IPS-NIHi7 (cell line): ENCODE data around the gene SCO2.
"Not testable (repeated sequence)": the region's sequence is repeated elsewhere in the genome, so short reads cannot be mapped to it uniquely, and the experiment has no call there.

ENCODE experiments used
- DNase-seq: peaks from one replicate; pipeline ENCODE4 v3.0.0; 2012; ENCODE audit warnings: mixed read lengths; ENCODE audit errors: extremely low spot score

The SCO2 gene

GRCh38 chr22:50551160-50551752 is 25.9 kb upstream of the SCO2 start:
- no peak for DNase-seq

GRCh38 chr22:50550395-50550794 is 25.0 kb upstream of the SCO2 start:
- no peak for DNase-seq

- DNase-seq: no peak
Measured at GRCh38 chr22:50548921-50549790, 23.8 kb upstream of the SCO2 start.

GRCh38 chr22:50548040-50548920 is 22.9 kb upstream of the SCO2 start:
- DNase-seq: no peak

- DNase-seq: no peak
Measured at GRCh38 chr22:50547263-50547985, 22.0 kb upstream of the SCO2 start.

GRCh38 chr22:50546326-50547262 is 21.2 kb upstream of the SCO2 start:
- no peak for DNase-seq

- no peak for DNase-seq
Measured at GRCh38 chr22:50545522-50546325, 20.3 kb upstream of the SCO2 start, which contains the start of gene KLHDC7B. Gene KLHDC7B, plus strand, starts transcription at chr22:50545899. Its CDS starts 345 bp downstream, at chr22:50546244.

GRCh38 chr22:50544746-50545253 is 19.4 kb upstream of the SCO2 start:
- DNase-seq: no peak

GRCh38 chr22:50544078-50544745 is 18.8 kb upstream of the SCO2 start:
- peak; percentile 97 for DNase-seq

- no peak for DNase-seq
Measured at GRCh38 chr22:50542416-50542927, 17.1 kb upstream of the SCO2 start.

GRCh38 chr22:50541667-50542026 is 16.2 kb upstream of the SCO2 start:
- not testable (repeated sequence) for DNase-seq

- DNase-seq: no peak
Measured at GRCh38 chr22:50540381-50540780, 15.0 kb upstream of the SCO2 start.

GRCh38 chr22:50537765-50538164 is 12.4 kb upstream of the SCO2 start:
- DNase-seq: no peak

GRCh38 chr22:50536226-50536625 is 10.8 kb upstream of the SCO2 start:
- no peak for DNase-seq

- DNase-seq: no peak
Measured at GRCh38 chr22:50535113-50535512, 9.7 kb upstream of the SCO2 start.

- not testable (repeated sequence) for DNase-seq
Measured at GRCh38 chr22:50533856-50534711, 8.7 kb upstream of the SCO2 start.
